HCT116 (cell line): ENCODE results near the gene UQCC5. TPM values are rescaled to one million over a fixed set of nuclear protein-coding genes. Genes with fewer than 3 reads are reported as not detected.

Experiments used
- ATAC-seq: fragments of 200-7000 bp; cut with Tn5 transposase; 2 replicates; pipeline ENCODE4 v1.9.1; 2020; ENCODE audit warnings: mild to moderate bottlenecking, moderate library complexity
- BruUV-seq: library from RNA; stranded (reverse); fragments of 400-500 nt; replicated peaks from 2 replicates; lab custom pipeline; 2021; lab: Mats Ljungman, UMichigan
- CTCF ChIA-PET: fragments of 300-600 bp; sonication (Branson Sonifier 250); formaldehyde crosslinking; loops from one replicate; lab custom pipeline; 2021; ENCODE audit warnings: antibody characterized with exemption; lab: Charles Lee
- POLR2A ChIA-PET: fragments of 300-600, 350-600 bp; sonication (Branson Sonifier 250); formaldehyde crosslinking; loops from one replicate; lab custom pipeline; 2021; ENCODE audit warnings: antibody characterized with exemption; lab: Charles Lee
- RAD21 ChIA-PET, 2 experiments: fragments of 300-600 bp; sonication (Branson Sonifier 250); formaldehyde crosslinking; loops; one replicate each; lab custom pipeline; 2023; ENCODE audit warnings: low total read pairs in 2 of 2; ENCODE audit not compliant: uncharacterized antibody in 2 of 2, unreplicated experiment in 2 of 2, low non-redundant PET in 1 of 2; lab: Charles Lee
- DNase-seq: peaks from one replicate; pipeline ENCODE4 v3.0.0-alpha.2; 2010; ENCODE audit warnings: low read depth, low spot score
- H2AFZ ChIP-seq: fragments of 200-600 bp; shearing (Covaris generic), sonication (generic); 2 replicates; pipeline ENCODE4 v1.6.1; 2017; ENCODE audit warnings: low read depth, mixed run types, mixed read lengths, antibody characterized with exemption, low read length; ENCODE audit not compliant: poor library complexity, severe bottlenecking
- H3K27ac ChIP-seq: 2 replicates; pipeline ENCODE4 v1.5.1; 2012; ENCODE audit warnings: low read depth, low read length
- H3K27me3 ChIP-seq: fragments of 200-600 bp; sonication (generic); 2 replicates; pipeline ENCODE4 v1.6.1; 2016; ENCODE audit warnings: mixed run types, low read length, mixed read lengths; ENCODE audit not compliant: insufficient read depth
- H3K36me3 ChIP-seq, 2 experiments: fragments of 200-500 bp in 1 of 2; fragments of 200-600 bp in 1 of 2; sonication (Bioruptor generic) in 1 of 2; sonication (generic) in 1 of 2; 2 replicates each; pipeline versions ENCODE4 v1.5.1 to v1.6.1; 2014 to 2016; ENCODE audit warnings: low read length in 2 of 2, inconsistent platforms in 1 of 2, mixed read lengths in 1 of 2, mixed run types in 1 of 2; ENCODE audit not compliant: insufficient read depth in 2 of 2, control insufficient read depth in 1 of 2
- H3K4me1 ChIP-seq, 2 experiments: fragments of 200-600 bp in 1 of 2; sonication (generic) in 1 of 2; 2 replicates each; pipeline versions ENCODE4 v1.5.1 to v1.6.1; 2012 to 2017; ENCODE audit warnings: low read length in 2 of 2, inconsistent platforms in 1 of 2, mild to moderate bottlenecking in 1 of 2, mixed read lengths in 1 of 2, mixed run types in 1 of 2, moderate library complexity in 1 of 2; ENCODE audit not compliant: insufficient read depth in 2 of 2, control insufficient read depth in 1 of 2
- H3K4me2 ChIP-seq: fragments of 200-600 bp; sonication (generic); 2 replicates; pipeline ENCODE4 v1.6.1; 2017; ENCODE audit warnings: mixed run types, low read length, mixed read lengths
- H3K4me3 ChIP-seq, 2 experiments: fragments of 200-600 bp in 1 of 2; sonication (generic) in 1 of 2; replicated peaks in 1 of 2; 2 replicates each; pipeline ENCODE4 v1.5.1; 2011 to 2016; ENCODE audit warnings: low read length in 2 of 2, control low read depth in 1 of 2, low read depth in 1 of 2, mild to moderate bottlenecking in 1 of 2, mixed read lengths in 1 of 2, mixed run types in 1 of 2
- H3K79me2 ChIP-seq: fragments of 200-600 bp; sonication (generic); 2 replicates; pipeline ENCODE4 v1.6.1; 2017; ENCODE audit warnings: mild to moderate bottlenecking, mixed run types, low read length, moderate library complexity, mixed read lengths; ENCODE audit not compliant: insufficient read depth
- H3K9ac ChIP-seq: fragments of 200-600 bp; sonication (generic); 2 replicates; pipeline ENCODE4 v1.6.1; 2016; ENCODE audit warnings: low read length, mixed read lengths
- H3K9me2 ChIP-seq: fragments of 200-600 bp; sonication (generic), shearing (Covaris generic); 2 replicates; pipeline ENCODE4 v1.6.1; 2017; ENCODE audit warnings: mixed run types, mild to moderate bottlenecking, moderate library complexity; ENCODE audit not compliant: insufficient read depth
- H3K9me3 ChIP-seq, 2 experiments: fragments of 200-500 bp in 1 of 2; fragments of 200-600 bp in 1 of 2; sonication (Bioruptor generic) in 1 of 2; sonication (generic) in 1 of 2; 2 replicates each; pipeline ENCODE4 v1.6.1; 2014 to 2017; ENCODE audit warnings: low read length in 2 of 2, mixed read lengths in 2 of 2, inconsistent platforms in 1 of 2, low read depth in 1 of 2, mild to moderate bottlenecking in 1 of 2, mixed run types in 1 of 2, moderate library complexity in 1 of 2; ENCODE audit not compliant: control insufficient read depth in 1 of 2, insufficient read depth in 1 of 2
- H4K20me1 ChIP-seq: fragments of 200-600 bp; sonication (generic), shearing (Covaris generic); 2 replicates; pipeline ENCODE4 v1.6.1; 2017; ENCODE audit warnings: mixed run types, mild to moderate bottlenecking, moderate library complexity; ENCODE audit not compliant: insufficient read depth
- ATF3 ChIP-seq: IDR thresholded peaks from 2 replicates; pipeline ENCODE4 v1.6.1; 2012
- CBX3 ChIP-seq: IDR thresholded peaks from 2 replicates; pipeline ENCODE4 v1.6.1; 2012; ENCODE audit warnings: low read depth
- CEBPB ChIP-seq: IDR thresholded peaks from 2 replicates; pipeline ENCODE4 v1.6.1; 2012; ENCODE audit warnings: low read depth
- CTCF ChIP-seq, 3 experiments: fragments of 200-600 bp in 1 of 3; sonication (generic) in 1 of 3; IDR thresholded peaks in 2 of 3; conservative IDR thresholded peaks in 1 of 3; 2 replicates each; pipeline ENCODE4 v1.5.1; 2012 to 2017; ENCODE audit warnings: low read depth in 2 of 3, low read length in 2 of 3, antibody characterized with exemption in 1 of 3, borderline replicate concordance in 1 of 3, control low read depth in 1 of 3, mild to moderate bottlenecking in 1 of 3, mixed read lengths in 1 of 3, mixed run types in 1 of 3, moderate library complexity in 1 of 3; ENCODE audit not compliant: insufficient read depth in 1 of 3
- EGR1 ChIP-seq: IDR thresholded peaks from 2 replicates; pipeline ENCODE4 v1.6.1; 2012; ENCODE audit warnings: low read depth
- ELF1 ChIP-seq: IDR thresholded peaks from 2 replicates; pipeline ENCODE4 v1.6.1; 2012; ENCODE audit warnings: low read depth, borderline replicate concordance
- EZH2 ChIP-seq: fragments of 200-600 bp; sonication (generic); IDR thresholded peaks from 2 replicates; pipeline ENCODE4 v1.6.1; 2017; ENCODE audit warnings: antibody characterized with exemption, mixed run types
- EZH2phosphoT487 ChIP-seq: fragments of 200-600 bp; IDR thresholded peaks from 2 replicates; pipeline ENCODE4 v1.6.1; 2018; ENCODE audit warnings: antibody characterized with exemption, borderline replicate concordance
- FOSL1 ChIP-seq: IDR thresholded peaks from 2 replicates; pipeline ENCODE4 v1.6.1; 2012; ENCODE audit warnings: low read depth
- JUND ChIP-seq: IDR thresholded peaks from 2 replicates; pipeline ENCODE4 v1.6.1; 2012
- POLR2A ChIP-seq: IDR thresholded peaks from 2 replicates; pipeline ENCODE4 v1.7.0; 2011; ENCODE audit warnings: borderline replicate concordance; ENCODE audit not compliant: insufficient read depth, insufficient read length; ENCODE audit errors: extremely low read depth
- POLR2AphosphoS5 ChIP-seq: IDR thresholded peaks from 2 replicates; pipeline ENCODE4 v1.6.1; 2011; ENCODE audit warnings: mild to moderate bottlenecking, low read depth, low read length, moderate library complexity
- REST ChIP-seq: IDR thresholded peaks from 2 replicates; pipeline ENCODE4 v1.6.1; 2012; ENCODE audit warnings: low read depth
- SIN3A ChIP-seq: IDR thresholded peaks from 2 replicates; pipeline ENCODE4 v1.6.1; 2012; ENCODE audit warnings: low read depth
- SRF ChIP-seq: IDR thresholded peaks from 2 replicates; pipeline ENCODE4 v1.6.1; 2012; ENCODE audit warnings: low read depth
- YY1 ChIP-seq: IDR thresholded peaks from 2 replicates; pipeline ENCODE4 v1.6.1; 2011; ENCODE audit warnings: low read length, low read depth, moderate library complexity, mild to moderate bottlenecking; ENCODE audit not compliant: insufficient replicate concordance; ENCODE audit errors: extremely low read depth
- ZNF274 ChIP-seq: fragments of 200-500 bp; sonication (Bioruptor generic); IDR thresholded peaks from 2 replicates; pipeline ENCODE4 v1.6.1; 2014; ENCODE audit warnings: mild to moderate bottlenecking, low read depth, low read length, inconsistent platforms
- intact Hi-C: fragments of 100-400 bp; cut with micrococcal nuclease; formaldehyde crosslinking; loops from 2 replicates; pipeline ENCODE4 v1.10.0; 2022
- total RNA-seq: library from RNA; stranded (reverse); gene quantifications from one replicate; pipeline ENCODE4 v1.2.1, GENCODE V29; 2021; ENCODE audit not compliant: unreplicated experiment

UQCC5 gene
- total RNA-seq, 1 experiment from 2014 or later: 14.1 TPM

- ATAC-seq (no peak), DNase-seq (no peak)
- no peak overlapping the region for H3K4me3 ChIP-seq
- H3K9me3 ChIP-seq: no peaks in the 10 kb centered on the region
- no peak overlapping the region for H2AFZ ChIP-seq
- H3K4me2 ChIP-seq: no peak overlapping the region
- no peaks in the 10 kb centered on the region for H3K27me3 ChIP-seq
- H4K20me1 ChIP-seq: 0 out of 2 replicates have a peak, but pooled peaks cover 5% of the 10 kb centered on the region
- BruUV-seq: no TSS peak
- ChIA-PET POLR2A (no interaction called here), RAD21 (no interaction called here), CTCF (no interaction called here)
- H3K4me1 ChIP-seq: peaks cover 4 to 11% of the 10 kb centered on the region in 2 experiments; a peak in 3 of 4 replicates
- peaks cover 4 to 7% of the 10 kb centered on the region in 2 experiments; a peak in 1 of 4 replicates for H3K36me3 ChIP-seq
- H3K27ac ChIP-seq: no peak overlapping the region
- no peak for TF ChIP-seq SIN3A
- no peak for TF ChIP-seq CEBPB
- TF ChIP-seq EZH2: no peak
- no peak for TF ChIP-seq JUND
- H3K79me2 ChIP-seq: peaks cover 65% of the 10 kb centered on the region
- H3K9me2 ChIP-seq: no peaks in the 10 kb centered on the region
- H3K9ac ChIP-seq: no peak overlapping the region
- intact Hi-C loops: no loop called here
These were observed 4.6 kb downstream of the UQCC5 start for GRCh38 chr3:52541050-52541449.

- Histone ChIP-seq H3K4me2 (no peak overlapping the region), H3K27ac (no peak overlapping the region), H3K9me3 (no peaks in the 10 kb centered on the region), H3K27me3 (no peaks in the 10 kb centered on the region), H4K20me1 (peaks cover 7% of the 10 kb centered on the region; the same call in 1 of the 2 replicates), H3K4me3 (no peak overlapping the region), H3K4me1 (no peaks in the 10 kb centered on the region), H3K9me2 (no peaks in the 10 kb centered on the region), H2AFZ (no peak overlapping the region), H3K36me3 (peaks cover 13 to 15% of the 10 kb centered on the region in 2 experiments; a peak in 3 of 4 replicates), H3K79me2 (peaks cover 42% of the 10 kb centered on the region), H3K9ac (no peak overlapping the region)
- ATAC-seq: no peak
- ChIA-PET CTCF (no interaction called here), RAD21 (no interaction called here), POLR2A (interaction anchor here (1.0 kb wide), 1 partner anchor 9 kb away, joined by 6 read pairs; the partner anchor contains the start of gene UQCC5)
- BruUV-seq: no TSS peak
- intact Hi-C loops: no loop called here
- DNase-seq: no peak
- TF ChIP-seq EZH2phosphoT487 (no peak), EZH2 (no peak), POLR2AphosphoS5 (no peak), ZNF274 (no peak), CTCF (IDR thresholded peaks at IDR 0.05 in 2 of 3, conservative IDR thresholded peaks at IDR 0.05 in 1 of 3; ENCODE audit: borderline replicate concordance in 1 of 3, insufficient read depth in 1 of 3, low read depth in 2 of 3, low read length in 2 of 3) (no peak), REST (no peak), EGR1 (no peak), YY1 (no peak), ATF3 (no peak), POLR2A (no peak), SRF (no peak), ELF1 (no peak), SIN3A (no peak), FOSL1 (no peak), CBX3 (no peak)
These were observed 8.5 kb downstream of the UQCC5 start for GRCh38 chr3:52544937-52545336.
